ENCODE measurements around the gene TESK1.

DNA sequence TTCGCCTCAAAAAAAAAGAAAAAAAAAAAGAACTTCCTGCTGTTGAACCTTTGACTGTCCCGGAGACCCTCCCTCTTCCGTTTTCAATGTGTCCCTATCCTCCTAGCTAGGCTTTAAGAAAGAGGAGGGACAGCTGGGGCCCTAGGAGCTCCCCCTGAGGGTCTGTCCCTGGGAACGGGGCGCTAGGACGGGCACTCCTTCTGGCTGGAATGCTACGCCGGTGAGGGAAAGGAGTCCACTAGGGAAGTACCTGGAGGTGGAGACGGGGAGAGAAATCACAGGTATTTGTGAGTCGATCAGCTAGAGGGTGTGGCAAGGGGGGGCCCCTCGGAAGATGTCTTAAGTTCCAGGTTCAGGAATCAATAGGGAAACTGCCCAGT is 41.1 kb downstream of the TESK1 start:
- TF ChIP-seq, protein P1, sequence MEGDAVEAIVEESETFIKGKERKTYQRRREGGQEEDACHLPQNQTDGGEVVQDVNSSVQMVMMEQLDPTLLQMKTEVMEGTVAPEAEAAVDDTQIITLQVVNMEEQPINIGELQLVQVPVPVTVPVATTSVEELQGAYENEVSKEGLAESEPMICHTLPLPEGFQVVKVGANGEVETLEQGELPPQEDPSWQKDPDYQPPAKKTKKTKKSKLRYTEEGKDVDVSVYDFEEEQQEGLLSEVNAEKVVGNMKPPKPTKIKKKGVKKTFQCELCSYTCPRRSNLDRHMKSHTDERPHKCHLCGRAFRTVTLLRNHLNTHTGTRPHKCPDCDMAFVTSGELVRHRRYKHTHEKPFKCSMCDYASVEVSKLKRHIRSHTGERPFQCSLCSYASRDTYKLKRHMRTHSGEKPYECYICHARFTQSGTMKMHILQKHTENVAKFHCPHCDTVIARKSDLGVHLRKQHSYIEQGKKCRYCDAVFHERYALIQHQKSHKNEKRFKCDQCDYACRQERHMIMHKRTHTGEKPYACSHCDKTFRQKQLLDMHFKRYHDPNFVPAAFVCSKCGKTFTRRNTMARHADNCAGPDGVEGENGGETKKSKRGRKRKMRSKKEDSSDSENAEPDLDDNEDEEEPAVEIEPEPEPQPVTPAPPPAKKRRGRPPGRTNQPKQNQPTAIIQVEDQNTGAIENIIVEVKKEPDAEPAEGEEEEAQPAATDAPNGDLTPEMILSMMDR (IDR thresholded peaks at IDR 0.05; ENCODE audit: insufficient read depth, low read length), result no peak
- no peak for TF ChIP-seq POLR2AphosphoS5 (IDR thresholded peaks at IDR 0.05; ENCODE audit: low read depth)
- TF ChIP-seq, protein P2, sequence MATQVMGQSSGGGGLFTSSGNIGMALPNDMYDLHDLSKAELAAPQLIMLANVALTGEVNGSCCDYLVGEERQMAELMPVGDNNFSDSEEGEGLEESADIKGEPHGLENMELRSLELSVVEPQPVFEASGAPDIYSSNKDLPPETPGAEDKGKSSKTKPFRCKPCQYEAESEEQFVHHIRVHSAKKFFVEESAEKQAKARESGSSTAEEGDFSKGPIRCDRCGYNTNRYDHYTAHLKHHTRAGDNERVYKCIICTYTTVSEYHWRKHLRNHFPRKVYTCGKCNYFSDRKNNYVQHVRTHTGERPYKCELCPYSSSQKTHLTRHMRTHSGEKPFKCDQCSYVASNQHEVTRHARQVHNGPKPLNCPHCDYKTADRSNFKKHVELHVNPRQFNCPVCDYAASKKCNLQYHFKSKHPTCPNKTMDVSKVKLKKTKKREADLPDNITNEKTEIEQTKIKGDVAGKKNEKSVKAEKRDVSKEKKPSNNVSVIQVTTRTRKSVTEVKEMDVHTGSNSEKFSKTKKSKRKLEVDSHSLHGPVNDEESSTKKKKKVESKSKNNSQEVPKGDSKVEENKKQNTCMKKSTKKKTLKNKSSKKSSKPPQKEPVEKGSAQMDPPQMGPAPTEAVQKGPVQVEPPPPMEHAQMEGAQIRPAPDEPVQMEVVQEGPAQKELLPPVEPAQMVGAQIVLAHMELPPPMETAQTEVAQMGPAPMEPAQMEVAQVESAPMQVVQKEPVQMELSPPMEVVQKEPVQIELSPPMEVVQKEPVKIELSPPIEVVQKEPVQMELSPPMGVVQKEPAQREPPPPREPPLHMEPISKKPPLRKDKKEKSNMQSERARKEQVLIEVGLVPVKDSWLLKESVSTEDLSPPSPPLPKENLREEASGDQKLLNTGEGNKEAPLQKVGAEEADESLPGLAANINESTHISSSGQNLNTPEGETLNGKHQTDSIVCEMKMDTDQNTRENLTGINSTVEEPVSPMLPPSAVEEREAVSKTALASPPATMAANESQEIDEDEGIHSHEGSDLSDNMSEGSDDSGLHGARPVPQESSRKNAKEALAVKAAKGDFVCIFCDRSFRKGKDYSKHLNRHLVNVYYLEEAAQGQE (IDR thresholded peaks at IDR 0.05; ENCODE audit: insufficient replicate concordance, low read depth), result no peak
- TF ChIP-seq GABPA (IDR thresholded peaks at IDR 0.05; ENCODE audit: low read depth), result no peak
- TF ChIP-seq SPI1 (IDR thresholded peaks at IDR 0.05; ENCODE audit: borderline replicate concordance, low read depth), result no peak
